Right lobe of liver (tissue), 6 donors: ENCODE measurements around the gene GLP1R. TPM values are rescaled to one million over a fixed set of nuclear protein-coding genes. Genes with fewer than 3 reads are reported as not detected.

ENCODE experiments used
- ATAC-seq, 4 donors: fragments of 200-7000 bp; cut with Tn5 transposase; one replicate each; pipeline ENCODE4 v1.9.1; 2020; ENCODE audit warnings: mild to moderate bottlenecking in 4 of 4, moderate library complexity in 4 of 4
- DNase-seq, 3 donors: peaks; one replicate each; pipeline ENCODE4 v3.0.0-alpha.2; 2020
- H3K27ac ChIP-seq, 3 donors: fragments of 200-600 bp; one replicate each; pipeline ENCODE4 v1.8.0; 2022
- H3K27me3 ChIP-seq, 2 donors: fragments of 200-600 bp; one replicate each; pipeline ENCODE4 v1.8.0; 2022
- H3K36me3 ChIP-seq, 4 donors: fragments of 200-600 bp; sonication (generic) in 1 of 4; one replicate each; pipeline versions ENCODE4 v1.5.1 to v1.8.0; 2017 to 2022; ENCODE audit warnings: control low read depth in 1 of 4
- H3K4me1 ChIP-seq, 4 donors: fragments of 200-600 bp; sonication (generic) in 1 of 4; one replicate each; pipeline versions ENCODE4 v1.5.1 to v1.8.0; 2017 to 2022; ENCODE audit warnings: control low read depth in 1 of 4
- H3K4me3 ChIP-seq, 3 donors: fragments of 200-600 bp; one replicate each; pipeline ENCODE4 v1.8.0; 2022
- H3K9me3 ChIP-seq, 4 donors: fragments of 200-600 bp; sonication (generic) in 1 of 4; one replicate each; pipeline versions ENCODE4 v1.5.1 to v1.8.0; 2017 to 2022; ENCODE audit warnings: control low read depth in 1 of 4
- CTCF ChIP-seq, 4 donors: fragments of 200-600 bp in 3 of 4; fragments of 450-650 bp in 1 of 4; IDR thresholded peaks; one replicate each; pipeline versions ENCODE4 v1.5.1 to v1.8.0; 2016 to 2022; ENCODE audit warnings: antibody characterized with exemption in 4 of 4, mild to moderate bottlenecking in 2 of 4
- POLR2A ChIP-seq: fragments of 450-650 bp; IDR thresholded peaks from one replicate; pipeline ENCODE4 v1.6.1; 2017; ENCODE audit warnings: antibody characterized with exemption, mild to moderate bottlenecking
- WGBS: methylation state at CpG from one replicate; pipeline ENCODE4 v1.1.6; 2018; ENCODE audit warnings: low coverage, low lambda C conversion rate; ENCODE audit not compliant: insufficient coverage; ENCODE audit errors: missing lambda C conversion rate; 5-methylcytosine and 5-hydroxymethylcytosine counted together
- intact Hi-C, 2 donors: fragments of 100-400 bp; cut with DNase I; formaldehyde crosslinking; loops; one replicate each; pipeline versions ENCODE4 v1.11.2 to v1.14.1; 2022
- total RNA-seq, 6 experiments: library from RNA; depleted of rRNA in 2 of 6; stranded (reverse); fragments of >200 nt in 2 of 6; fragmentation: NEBNext Ultra II Directional in 3 of 6; extraction: Animal tissue kit (Norgen Biotek cat#: 25700) in 3 of 6; gene quantifications; one replicate each; pipeline versions ENCODE4 v1.1.0 to v1.2.4, GENCODE V29; 2016 to 2023
- donor health status: DM: no; HTN: yes; CAD: no.
- donor health status: DM: no; HTN: no; CAD: no.
- donor health status: DM: no; HTN: no; CAD: no.
- donor health status: DM: no; HTN: yes; CAD: no.
- donor health status: DM: no; HTN: yes; CAD: no.

The GLP1R gene
- total RNA-seq, 6 experiments from 2014 or later, result not detected

DNA sequence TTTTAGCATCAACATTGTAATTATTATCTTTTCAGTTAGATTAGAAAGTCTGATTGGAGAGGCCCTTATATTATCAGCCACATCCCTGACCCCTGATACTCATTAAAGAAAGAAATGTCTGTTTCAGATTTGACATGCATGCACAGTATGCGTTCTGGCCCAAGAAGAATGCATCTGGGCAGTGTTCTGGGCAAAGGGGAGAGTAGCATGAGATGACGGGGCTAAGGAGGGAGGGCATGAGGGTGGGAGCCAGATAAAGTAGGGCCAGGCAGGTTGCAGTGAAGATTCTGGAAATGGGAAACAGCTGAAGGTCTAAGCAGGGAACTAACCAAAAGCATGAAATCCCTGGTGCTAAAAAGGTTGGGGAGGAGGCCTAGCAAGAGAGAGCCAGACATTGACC lies 59.1 kb downstream of the GLP1R start:
- Histone ChIP-seq H3K4me3 (no peak overlapping the region), H3K27me3 (no peaks in the 10 kb centered on the region), H3K27ac (no peak overlapping the region), H3K36me3 (no peaks in the 10 kb centered on the region), H3K4me1 (no peaks in the 10 kb centered on the region), H3K9me3 (no peaks in the 10 kb centered on the region)
- intact Hi-C loops, result no loop called here
- no peak for TF ChIP-seq POLR2A
- 45% methylated on average over 2 of the region's 2 CpGs for WGBS
- DNase-seq (no peak), ATAC-seq (no peak)

- peak in 1 of 4 donors; percentile 15 for ATAC-seq
- 86% methylated on average over 4 of the region's 7 CpGs for WGBS
- TF ChIP-seq CTCF (IDR thresholded peaks at IDR 0.05) (no peak), POLR2A (no peak)
Measured at GRCh38 chr6:39108041-39108839, 59.7 kb downstream of the GLP1R start.

DNA sequence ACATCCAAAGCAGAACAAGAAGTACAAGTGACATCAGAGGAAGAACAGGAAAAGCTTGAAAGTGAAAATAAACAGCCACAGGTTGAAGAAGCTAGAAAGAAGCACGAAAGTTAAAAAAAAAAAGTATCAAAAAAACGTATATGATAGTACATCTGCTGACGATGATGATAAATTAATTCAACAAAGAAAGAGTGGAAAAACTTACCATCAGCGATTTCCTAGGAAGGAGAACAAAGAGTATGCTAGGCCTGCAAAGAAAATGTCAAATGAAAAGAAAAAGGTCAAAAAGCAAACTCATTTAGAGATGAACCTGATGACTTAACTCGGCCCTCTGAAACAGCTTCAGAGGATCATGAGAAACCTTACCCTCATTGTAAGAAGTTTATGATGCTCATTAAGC lies 62.7 kb downstream of the GLP1R start:
- Histone ChIP-seq H3K9me3 (no peaks in the 10 kb centered on the region), H3K27me3 (no peaks in the 10 kb centered on the region), H3K4me3 (no peak overlapping the region), H3K27ac (no peak overlapping the region), H3K36me3 (no peaks in the 10 kb centered on the region), H3K4me1 (peaks cover 0 to 7% (median 3%) of the 10 kb centered on the region in 4 donors)
- DNase-seq, result no peak
- TF ChIP-seq CTCF (IDR thresholded peaks at IDR 0.05) (no peak), POLR2A (no peak)
- WGBS, result 67% methylated on average over 5 of the region's 5 CpGs
- intact Hi-C loops, result no loop called here
- ATAC-seq, result no peak

More at GRCh38 chr6:39108041-39108839, 59.7 kb downstream of the GLP1R start:
- Histone ChIP-seq H3K36me3 (no peaks in the 10 kb centered on the region), H3K27ac (no peak overlapping the region), H3K27me3 (no peaks in the 10 kb centered on the region), H3K9me3 (no peaks in the 10 kb centered on the region), H3K4me3 (no peak overlapping the region), H3K4me1 (no peaks in the 10 kb centered on the region)
- no peak for DNase-seq
- intact Hi-C loops, result no loop called here

DNA sequence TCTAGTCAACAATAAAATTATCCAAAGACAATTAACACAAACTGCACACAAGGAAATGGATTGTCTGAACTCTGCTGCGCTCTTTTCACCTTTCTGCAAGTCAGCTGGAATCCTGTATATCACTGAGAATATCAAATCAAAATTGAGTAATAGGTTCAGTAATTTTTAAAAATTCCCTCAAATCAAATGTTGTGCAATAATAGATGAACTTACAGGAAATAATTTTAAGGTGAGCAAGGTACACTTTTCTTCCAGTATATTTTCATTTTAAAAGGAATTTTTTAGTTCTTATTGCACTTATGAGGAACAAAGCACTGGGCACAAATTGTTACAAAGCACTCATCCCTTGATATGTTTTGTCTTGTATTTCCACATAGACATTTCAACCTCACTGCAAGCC lies 65.2 kb downstream of the GLP1R start:
- 100% methylated on average over 1 of the region's 1 CpG for WGBS

More for the DNA sequence above, 65.2 kb downstream of the GLP1R start:
- intact Hi-C loops, result no loop called here
- Histone ChIP-seq H3K36me3 (no peaks in the 10 kb centered on the region), H3K27ac (no peak overlapping the region), H3K27me3 (no peaks in the 10 kb centered on the region), H3K4me1 (peaks cover 0 to 7% (median 3%) of the 10 kb centered on the region in 4 donors), H3K9me3 (no peaks in the 10 kb centered on the region), H3K4me3 (no peak overlapping the region)
- TF ChIP-seq POLR2A, result no peak
- TF ChIP-seq CTCF (IDR thresholded peaks at IDR 0.05), result no peak
- no peak for DNase-seq
- ATAC-seq, result no peak
